ENCODE results near the gene FAM98C. TPM values are rescaled to one million over a fixed set of nuclear protein-coding genes. Genes with fewer than 3 reads are reported as not detected.
"Not testable (repeated sequence)": the region's sequence is repeated elsewhere in the genome, so short reads cannot be mapped to it uniquely, and the experiment has no call there.

FAM98C gene
- total RNA-seq, 1 donor from 2014 or later, result 11.5 TPM

DNA sequence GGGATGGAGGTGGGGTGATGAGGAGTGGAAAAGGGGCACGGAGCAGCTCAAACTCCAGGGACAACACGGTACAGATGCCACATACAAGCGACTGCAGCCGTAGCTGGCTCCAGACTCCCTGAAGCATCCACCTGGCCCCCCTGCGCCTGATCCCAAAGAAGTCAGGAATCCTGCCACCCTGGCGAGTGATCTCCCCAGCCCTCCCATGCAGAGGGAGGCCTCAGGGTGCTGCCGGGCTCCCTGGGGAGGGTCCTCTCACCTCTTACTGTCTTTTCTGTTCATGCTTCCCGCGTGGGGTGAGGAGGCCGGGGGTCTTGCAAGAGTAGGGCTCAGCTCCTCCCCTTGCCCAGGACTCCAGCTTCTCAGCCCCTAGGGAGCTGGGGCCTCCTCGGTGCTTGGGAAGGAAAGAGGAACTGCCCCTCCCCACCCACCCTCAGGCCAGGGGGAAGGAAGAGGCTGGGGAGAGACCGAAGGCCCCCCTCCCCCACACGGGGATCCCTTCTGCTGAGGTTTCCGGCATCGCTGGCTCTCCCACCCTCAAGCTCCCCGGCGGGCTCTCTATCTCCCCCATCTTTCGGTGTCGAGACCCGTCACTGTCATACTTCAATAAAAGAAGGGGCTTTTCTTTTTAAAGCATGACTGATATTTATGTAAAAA is 23.0 kb downstream of the FAM98C start, which contains the start of gene RASGRP4:
Gene RASGRP4, minus strand, starts transcription at position 410 of the 657 bp plus-strand sequence. Its CDS starts 128 bp downstream, at position 282.
- Histone ChIP-seq H3K27ac (replicated peaks) (peak within 1 kb of the TSS; percentile 23), H3K9me3 (replicated peaks) (no peaks in the 10 kb centered on the region), H3K4me3 (peak within 1 kb of the TSS; percentile 46), H3K27me3 (ENCODE audit: low read depth) (peaks cover 56% of the 10 kb centered on the region), H3K4me1 (peaks cover 5% of the 10 kb centered on the region), H3K36me3 (no peaks in the 10 kb centered on the region)
- TF ChIP-seq, protein P1, sequence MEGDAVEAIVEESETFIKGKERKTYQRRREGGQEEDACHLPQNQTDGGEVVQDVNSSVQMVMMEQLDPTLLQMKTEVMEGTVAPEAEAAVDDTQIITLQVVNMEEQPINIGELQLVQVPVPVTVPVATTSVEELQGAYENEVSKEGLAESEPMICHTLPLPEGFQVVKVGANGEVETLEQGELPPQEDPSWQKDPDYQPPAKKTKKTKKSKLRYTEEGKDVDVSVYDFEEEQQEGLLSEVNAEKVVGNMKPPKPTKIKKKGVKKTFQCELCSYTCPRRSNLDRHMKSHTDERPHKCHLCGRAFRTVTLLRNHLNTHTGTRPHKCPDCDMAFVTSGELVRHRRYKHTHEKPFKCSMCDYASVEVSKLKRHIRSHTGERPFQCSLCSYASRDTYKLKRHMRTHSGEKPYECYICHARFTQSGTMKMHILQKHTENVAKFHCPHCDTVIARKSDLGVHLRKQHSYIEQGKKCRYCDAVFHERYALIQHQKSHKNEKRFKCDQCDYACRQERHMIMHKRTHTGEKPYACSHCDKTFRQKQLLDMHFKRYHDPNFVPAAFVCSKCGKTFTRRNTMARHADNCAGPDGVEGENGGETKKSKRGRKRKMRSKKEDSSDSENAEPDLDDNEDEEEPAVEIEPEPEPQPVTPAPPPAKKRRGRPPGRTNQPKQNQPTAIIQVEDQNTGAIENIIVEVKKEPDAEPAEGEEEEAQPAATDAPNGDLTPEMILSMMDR (IDR thresholded peaks at IDR 0.05; ENCODE audit: borderline replicate concordance), result no peak
- intact Hi-C loops (cut with micrococcal nuclease), result no loop called here
- peak; percentile 51 for DNase-seq

DNA sequence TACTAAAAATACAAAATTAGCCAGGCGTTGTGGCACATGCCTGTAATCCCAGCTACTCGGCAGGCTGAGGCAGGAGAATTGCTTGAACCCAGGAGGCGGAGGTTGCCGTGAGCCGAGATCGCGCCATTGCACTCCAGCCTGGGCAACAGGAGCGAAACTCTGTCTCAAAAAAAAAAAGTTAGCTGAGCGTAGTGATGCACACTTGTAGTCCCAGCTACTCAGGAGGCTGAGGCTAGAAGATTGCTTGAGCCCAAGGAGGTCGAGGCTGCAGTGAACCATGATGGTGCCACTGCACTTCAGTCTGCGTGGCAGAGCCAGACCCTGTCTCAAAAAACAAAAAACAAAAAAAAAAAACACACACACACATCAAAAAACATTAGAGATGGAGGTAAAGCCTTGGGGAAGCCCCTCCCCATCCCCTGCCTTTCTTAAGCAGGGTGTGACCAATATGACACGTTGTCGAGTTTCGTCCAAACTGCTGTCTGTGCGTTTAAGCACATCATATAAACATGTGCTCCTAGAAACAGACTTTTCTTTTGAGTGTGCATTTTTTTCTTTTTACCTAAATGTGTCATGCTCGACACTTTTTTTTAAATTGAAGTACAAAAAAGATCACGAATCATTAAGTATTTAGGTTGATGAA is 24.3 kb downstream of the FAM98C start:
- intact Hi-C loops (cut with micrococcal nuclease); H3K36me3 ChIP-seq; H3K4me3 ChIP-seq; H3K27ac ChIP-seq (replicated peaks); H3K9me3 ChIP-seq (replicated peaks); H3K4me1 ChIP-seq; DNase-seq: not testable (repeated sequence)
- H3K27me3 ChIP-seq (ENCODE audit: low read depth), result peaks cover 53% of the 10 kb centered on the region

DNA sequence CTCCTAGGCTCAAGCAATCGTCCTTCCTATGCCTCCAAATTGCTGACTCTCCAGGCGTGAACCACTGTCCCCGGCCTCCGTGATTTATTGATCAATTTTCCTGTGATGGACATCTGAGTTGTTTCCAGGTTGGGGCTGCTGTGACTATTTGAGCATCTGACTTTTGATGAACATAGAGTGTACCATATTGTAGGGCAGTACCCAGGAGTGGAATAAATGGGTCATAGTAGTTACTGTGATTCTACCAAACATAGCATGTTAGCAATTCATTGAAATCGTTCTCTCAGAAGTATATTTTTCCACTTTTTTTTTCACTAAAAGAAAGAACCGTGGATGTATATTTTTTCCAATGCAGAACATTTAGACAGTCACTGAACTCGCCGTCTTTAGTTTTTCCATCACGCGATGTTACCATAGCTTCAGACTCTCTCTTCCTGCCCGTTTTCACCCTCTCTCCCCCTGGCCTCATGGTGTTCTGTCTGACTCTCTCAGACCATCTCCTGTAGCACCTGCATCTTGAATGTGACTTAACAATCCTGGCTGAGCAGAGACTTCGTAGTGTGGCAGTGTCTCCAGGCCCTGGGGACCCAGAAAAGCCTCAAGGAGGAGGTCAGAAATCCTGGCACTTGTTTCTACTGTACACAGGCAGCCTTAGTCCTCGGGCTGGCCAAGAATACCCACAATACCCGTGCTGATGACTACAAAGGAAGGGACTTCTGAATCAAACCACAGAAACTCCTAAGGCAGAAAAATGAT is 26.3 kb downstream of the FAM98C start:
- Histone ChIP-seq H3K36me3 (no peaks in the 10 kb centered on the region), H3K4me3 (no peak overlapping the region), H3K4me1 (peaks cover 10% of the 10 kb centered on the region), H3K9me3 (replicated peaks) (no peaks in the 10 kb centered on the region), H3K27me3 (ENCODE audit: low read depth) (peaks cover 53% of the 10 kb centered on the region), H3K27ac (replicated peaks) (no peak overlapping the region)
- intact Hi-C loops (cut with micrococcal nuclease), result no loop called here
- DNase-seq, result no peak
- TF ChIP-seq, protein P1 (IDR thresholded peaks at IDR 0.05; ENCODE audit: borderline replicate concordance), result no peak

DNA sequence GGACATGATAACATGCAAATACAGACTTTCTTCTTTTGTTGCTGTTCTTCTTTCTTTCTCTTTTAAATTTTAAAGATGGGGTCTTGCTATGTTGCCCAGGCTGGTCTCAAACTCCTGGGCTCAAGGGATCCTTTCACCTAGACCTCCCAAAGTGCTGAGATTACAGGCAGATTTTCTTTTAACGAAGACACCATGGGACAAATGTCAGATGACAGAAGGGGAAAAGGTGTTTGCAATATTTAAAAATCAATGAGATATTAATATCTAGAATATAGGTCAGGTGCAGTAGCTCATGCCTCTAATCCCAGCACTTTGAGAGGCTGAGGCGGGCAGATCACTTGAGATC is 26.9 kb downstream of the FAM98C start:
- intact Hi-C loops (cut with micrococcal nuclease), result no loop called here
- TF ChIP-seq, protein P1 (IDR thresholded peaks at IDR 0.05; ENCODE audit: borderline replicate concordance), result no peak
- Histone ChIP-seq H3K36me3 (no peaks in the 10 kb centered on the region), H3K9me3 (replicated peaks) (no peaks in the 10 kb centered on the region), H3K27ac (replicated peaks) (no peak overlapping the region), H3K4me3 (no peak overlapping the region), H3K27me3 (ENCODE audit: low read depth) (peaks cover 53% of the 10 kb centered on the region), H3K4me1 (peaks cover 10% of the 10 kb centered on the region)
- no peak for DNase-seq

DNA sequence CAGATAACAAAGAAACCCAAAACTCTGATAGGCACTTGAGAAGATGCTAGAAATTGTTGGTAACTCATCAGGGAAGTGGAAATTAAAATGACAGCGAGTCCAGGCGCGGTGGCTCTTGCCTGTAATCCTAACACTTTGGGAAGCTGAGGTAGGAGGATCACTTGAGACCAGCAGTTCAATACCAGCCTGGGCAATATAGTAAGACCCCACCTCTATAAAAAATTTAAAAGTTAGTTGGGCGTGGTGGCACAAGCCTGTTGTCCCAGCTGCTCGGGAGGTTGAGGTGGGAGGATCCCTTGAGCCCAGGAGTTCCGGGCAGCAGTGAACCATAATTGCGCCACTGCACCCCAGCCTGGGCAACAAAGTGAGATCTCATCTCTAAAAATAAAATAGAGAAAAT is 28.0 kb downstream of the FAM98C start:
- H3K27me3 ChIP-seq (ENCODE audit: low read depth), result peaks cover 53% of the 10 kb centered on the region
- H3K27ac ChIP-seq (replicated peaks), result no peak overlapping the region
- H3K9me3 ChIP-seq (replicated peaks), result no peaks in the 10 kb centered on the region
- H3K4me3 ChIP-seq, result no peak overlapping the region
- no peaks in the 10 kb centered on the region for H3K36me3 ChIP-seq
- intact Hi-C loops (cut with micrococcal nuclease), result no loop called here
- TF ChIP-seq, protein P1 (IDR thresholded peaks at IDR 0.05; ENCODE audit: borderline replicate concordance), result no peak
- no peak for DNase-seq
- H3K4me1 ChIP-seq, result peaks cover 8% of the 10 kb centered on the region
